Brain microvascular endothelial cell (primary cell): ENCODE measurements around the gene FAM20C.

Experiments
- DNase-seq: peaks from one replicate; pipeline ENCODE4 v3.0.0-alpha.2; 2020
- H3K27ac ChIP-seq: fragments of 250-450 bp; sonication (Bioruptor Pico); 2 replicates; pipeline ENCODE4 v1.5.1; 2020; ENCODE audit warnings: mild to moderate bottlenecking, moderate library complexity
- H3K27me3 ChIP-seq: fragments of 250-450 bp; sonication (Bioruptor Pico); replicated peaks from 2 replicates; pipeline ENCODE4 v1.5.1; 2020; ENCODE audit warnings: mild to moderate bottlenecking
- H3K36me3 ChIP-seq: fragments of 250-450 bp; sonication (Bioruptor Pico); replicated peaks from 2 replicates; pipeline ENCODE4 v1.5.1; 2020; ENCODE audit warnings: mild to moderate bottlenecking
- H3K4me3 ChIP-seq: 2 replicates; pipeline ENCODE4 v1.5.1; 2011; ENCODE audit warnings: low read depth, mild to moderate bottlenecking, control low read depth, low read length, moderate library complexity
- in situ Hi-C: cut with HindIII; loops from 2 replicates; pipeline ENCODE4 v1.10.0; 2017; ENCODE audit warnings: low sequenced_read_pairs, low pct_ligation_motif_present
- TF ChIP-seq, protein P1 (sequence below): IDR thresholded peaks from 2 replicates; pipeline ENCODE4 v1.5.1; 2011; ENCODE audit warnings: low read depth, mild to moderate bottlenecking, moderate library complexity, low read length, control low read depth, inconsistent platforms; ENCODE audit errors: missing control alignments

The FAM20C gene

DNA sequence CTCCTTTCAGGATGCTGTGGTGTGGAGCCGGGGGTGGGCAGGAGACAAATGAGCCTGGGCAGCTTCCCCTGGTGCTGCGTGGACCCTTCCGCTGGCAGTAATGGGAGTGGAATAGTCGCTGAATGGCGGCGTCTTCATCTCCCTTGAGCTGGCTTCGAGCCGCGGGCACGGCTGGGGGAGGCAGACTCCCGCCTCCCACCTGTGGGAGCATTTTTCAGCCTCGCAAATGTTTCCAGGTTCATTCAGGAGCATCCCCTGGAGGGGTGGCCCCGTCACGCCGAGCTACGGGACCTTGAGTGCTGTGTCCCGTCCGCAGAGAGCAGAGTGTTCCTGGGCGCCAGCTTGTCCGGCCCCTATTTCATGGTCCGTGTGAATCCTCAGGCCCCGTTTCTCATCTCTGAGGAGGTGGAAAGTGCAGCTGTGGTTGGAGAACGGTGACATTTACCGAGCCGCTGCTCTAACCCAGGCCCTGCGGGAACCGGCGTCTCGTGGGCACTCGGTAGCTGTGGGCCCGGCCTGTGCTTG, 18.1 kb downstream of the FAM20C start:
- DNase-seq = no peak
- peaks cover 26% of the 10 kb centered on the region for H3K36me3 ChIP-seq
- H3K27me3 ChIP-seq = no peaks in the 10 kb centered on the region
- H3K4me3 ChIP-seq = no peak overlapping the region
- TF ChIP-seq, protein P1, sequence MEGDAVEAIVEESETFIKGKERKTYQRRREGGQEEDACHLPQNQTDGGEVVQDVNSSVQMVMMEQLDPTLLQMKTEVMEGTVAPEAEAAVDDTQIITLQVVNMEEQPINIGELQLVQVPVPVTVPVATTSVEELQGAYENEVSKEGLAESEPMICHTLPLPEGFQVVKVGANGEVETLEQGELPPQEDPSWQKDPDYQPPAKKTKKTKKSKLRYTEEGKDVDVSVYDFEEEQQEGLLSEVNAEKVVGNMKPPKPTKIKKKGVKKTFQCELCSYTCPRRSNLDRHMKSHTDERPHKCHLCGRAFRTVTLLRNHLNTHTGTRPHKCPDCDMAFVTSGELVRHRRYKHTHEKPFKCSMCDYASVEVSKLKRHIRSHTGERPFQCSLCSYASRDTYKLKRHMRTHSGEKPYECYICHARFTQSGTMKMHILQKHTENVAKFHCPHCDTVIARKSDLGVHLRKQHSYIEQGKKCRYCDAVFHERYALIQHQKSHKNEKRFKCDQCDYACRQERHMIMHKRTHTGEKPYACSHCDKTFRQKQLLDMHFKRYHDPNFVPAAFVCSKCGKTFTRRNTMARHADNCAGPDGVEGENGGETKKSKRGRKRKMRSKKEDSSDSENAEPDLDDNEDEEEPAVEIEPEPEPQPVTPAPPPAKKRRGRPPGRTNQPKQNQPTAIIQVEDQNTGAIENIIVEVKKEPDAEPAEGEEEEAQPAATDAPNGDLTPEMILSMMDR = no peak
- no peak overlapping the region for H3K27ac ChIP-seq
- in situ Hi-C loops = no loop called here

DNA sequence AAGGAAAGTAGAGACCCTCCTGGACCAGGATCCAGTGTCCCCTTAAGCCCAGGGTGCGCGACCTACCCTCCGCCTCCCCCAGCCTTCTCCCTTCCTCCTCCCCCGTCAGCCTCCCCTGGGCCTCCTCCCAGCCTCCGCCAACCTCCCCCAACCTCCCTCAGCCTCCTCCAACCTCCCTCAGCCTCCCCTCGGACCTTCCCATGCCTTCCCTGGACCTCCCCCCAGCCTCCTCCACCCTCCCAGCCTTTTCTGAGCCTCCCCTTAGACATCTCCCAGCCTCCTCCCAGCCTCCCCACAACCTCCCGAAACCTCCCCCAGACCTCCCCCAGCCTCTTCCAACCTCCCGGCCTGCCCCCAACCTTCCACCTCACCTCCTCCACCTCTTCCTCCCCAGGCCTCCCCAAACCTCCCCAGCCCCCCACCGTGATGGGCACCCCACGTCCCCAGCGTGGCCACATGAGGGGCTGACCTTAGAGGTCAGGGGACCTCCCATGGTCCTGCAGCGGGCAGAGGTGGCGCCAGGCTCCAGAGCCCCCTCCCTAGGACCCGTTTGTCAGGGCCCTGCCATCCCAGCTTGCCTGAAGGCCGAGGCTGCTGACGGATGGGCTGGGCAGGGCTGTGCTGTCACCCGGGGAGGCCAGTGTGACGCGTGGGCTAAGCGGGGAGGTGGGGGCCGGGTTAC, 18.8 kb downstream of the FAM20C start:
- in situ Hi-C loops = no loop called here
- no peaks in the 10 kb centered on the region for H3K27me3 ChIP-seq
- H3K27ac ChIP-seq = no peak overlapping the region
- TF ChIP-seq, protein P1 = no peak
- no peak for DNase-seq
- H3K36me3 ChIP-seq = peaks cover 23% of the 10 kb centered on the region
- no peak overlapping the region for H3K4me3 ChIP-seq

GRCh38 chr7:211715-212058, 19.3 kb downstream of the FAM20C start:
- H3K36me3 ChIP-seq = peaks cover 23% of the 10 kb centered on the region
- TF ChIP-seq, protein P1 = no peak

GRCh38 chr7:212754-213153, 20.4 kb downstream of the FAM20C start:
- in situ Hi-C loops = no loop called here
- Histone ChIP-seq H3K4me3 (no peak overlapping the region), H3K27ac (no peak overlapping the region), H3K36me3 (peaks cover 28% of the 10 kb centered on the region), H3K27me3 (no peaks in the 10 kb centered on the region)
- TF ChIP-seq, protein P1 = no peak
- no peak for DNase-seq

More at GRCh38 chr7:211715-212058, 19.3 kb downstream of the FAM20C start:
- no peak for DNase-seq
- Histone ChIP-seq H3K4me3 (no peak overlapping the region), H3K27ac (no peak overlapping the region), H3K27me3 (no peaks in the 10 kb centered on the region)
- in situ Hi-C loops = no loop called here

- Histone ChIP-seq H3K4me3 (no peak overlapping the region), H3K27ac (no peak overlapping the region), H3K36me3 (peaks cover 34% of the 10 kb centered on the region), H3K27me3 (no peaks in the 10 kb centered on the region)
- TF ChIP-seq, protein P1 = no peak
- DNase-seq = no peak
- in situ Hi-C loops = no loop called here
Observed at GRCh38 chr7:213324-213993, 21.1 kb downstream of the FAM20C start.
